NCI-H2196 treated with DMSO at 0.1 percent for 48 hours (cell line): ENCODE measurements around the gene BMF.
"Not testable (repeated sequence)": the region's sequence is repeated elsewhere in the genome, so short reads cannot be mapped to it uniquely, and the experiment has no call there.

Experiments
- DNase-seq: peaks from one replicate; lab custom pipeline; 2025; ENCODE audit not compliant: unreplicated experiment; lab: John Stamatoyannopoulos, UW

The BMF gene

GRCh38 chr15:40108855-40109735, at the start of gene BMF:
BMF (minus strand) TSS chr15:40108879; CDS start chr15:40106086, 2,793 bp downstream.
- peak; percentile 79 for DNase-seq

GRCh38 chr15:40157778-40158447, 49.2 kb upstream of the BMF start:
- no peak for DNase-seq

- DNase-seq, result peak; percentile 9
Measured at GRCh38 chr15:40155270-40155910, 46.7 kb upstream of the BMF start.

GRCh38 chr15:40154821-40155220, 46.1 kb upstream of the BMF start:
- not testable (repeated sequence) for DNase-seq

GRCh38 chr15:40151991-40152390, 43.3 kb upstream of the BMF start:
- DNase-seq, result no peak

GRCh38 chr15:40151499-40151898, 42.8 kb upstream of the BMF start:
- DNase-seq, result no peak

- DNase-seq, result no peak
Measured at GRCh38 chr15:40150163-40150925, 41.7 kb upstream of the BMF start.

- no peak for DNase-seq
Measured at GRCh38 chr15:40149339-40149738, 40.7 kb upstream of the BMF start.

- no peak for DNase-seq
Measured at GRCh38 chr15:40146037-40146436, 37.4 kb upstream of the BMF start.

GRCh38 chr15:40142428-40142827, 33.7 kb upstream of the BMF start:
- no peak for DNase-seq

GRCh38 chr15:40138201-40138570, 29.5 kb upstream of the BMF start:
- not testable (repeated sequence) for DNase-seq

- DNase-seq, result no peak
Measured at GRCh38 chr15:40137303-40138200, 28.9 kb upstream of the BMF start.

- no peak for DNase-seq
Measured at GRCh38 chr15:40136470-40137302, 28.0 kb upstream of the BMF start.

GRCh38 chr15:40135846-40136450, 27.3 kb upstream of the BMF start:
- DNase-seq, result not testable (repeated sequence)

GRCh38 chr15:40134885-40135284, 26.2 kb upstream of the BMF start:
- no peak for DNase-seq

GRCh38 chr15:40133544-40133943, 24.9 kb upstream of the BMF start:
- DNase-seq, result no peak

GRCh38 chr15:40130799-40131502, 22.3 kb upstream of the BMF start:
- DNase-seq, result no peak

GRCh38 chr15:40130118-40130517, 21.4 kb upstream of the BMF start:
- no peak for DNase-seq
